Natural killer cell (primary cell): ENCODE measurements around the gene AUTS2. TPM values are rescaled to one million over a fixed set of nuclear protein-coding genes. Genes with fewer than 3 reads are reported as not detected.

Experiments
- ATAC-seq, 3 donors: fragments of 150-1000 bp in 2 of 3; fragments of 200-7000 bp in 1 of 3; cut with Tn5 transposase; 1 replicate in 1 of 3; 2 replicates in 2 of 3; pipeline ENCODE4 v1.10.0; 2021; ENCODE audit warnings: mild to moderate bottlenecking in 2 of 3, moderate library complexity in 2 of 3
- DNase-seq, 2 donors: peaks; one replicate each; pipeline versions ENCODE4 v3.0.0 to v3.0.0-alpha.2; 2013 to 2021; ENCODE audit warnings: mixed read lengths in 1 of 2
- H3K27ac ChIP-seq: one replicate; pipeline ENCODE4 v1.5.1; 2013; ENCODE audit warnings: mild to moderate bottlenecking, low read length
- H3K27me3 ChIP-seq: one replicate; pipeline ENCODE4 v1.6.1; 2013; ENCODE audit warnings: low read length; ENCODE audit not compliant: control insufficient read depth, insufficient read depth
- H3K36me3 ChIP-seq: one replicate; pipeline ENCODE4 v1.6.1; 2013; ENCODE audit warnings: low read length; ENCODE audit not compliant: control insufficient read depth, insufficient read depth
- H3K4me1 ChIP-seq: one replicate; pipeline ENCODE4 v1.6.1; 2013; ENCODE audit warnings: low read length; ENCODE audit not compliant: control insufficient read depth, insufficient read depth
- H3K4me3 ChIP-seq: one replicate; pipeline ENCODE4 v1.5.1; 2013; ENCODE audit warnings: low read length
- H3K9me3 ChIP-seq: one replicate; pipeline ENCODE4 v1.6.1; 2013; ENCODE audit warnings: low read length; ENCODE audit not compliant: control insufficient read depth, insufficient read depth
- H3K27ac Mint-ChIP-seq, 2 donors: one replicate each; pipeline ENCODE4 v1.8.0; 2022; ENCODE audit warnings: mild to moderate bottlenecking in 2 of 2, mixed read lengths in 2 of 2, moderate library complexity in 1 of 2
- H3K27me3 Mint-ChIP-seq, 2 donors: one replicate each; pipeline ENCODE4 v1.8.0; 2022; ENCODE audit warnings: low read depth in 2 of 2, mixed read lengths in 2 of 2
- H3K36me3 Mint-ChIP-seq: one replicate; pipeline ENCODE4 v1.8.0; 2022; ENCODE audit warnings: mixed read lengths
- H3K4me1 Mint-ChIP-seq, 2 donors: one replicate each; pipeline ENCODE4 v1.8.0; 2022; ENCODE audit warnings: mixed read lengths in 2 of 2
- H3K4me3 Mint-ChIP-seq: one replicate; pipeline ENCODE4 v1.8.0; 2022; ENCODE audit warnings: mild to moderate bottlenecking, moderate library complexity, mixed read lengths
- H3K9me3 Mint-ChIP-seq, 2 donors: one replicate each; pipeline ENCODE4 v1.8.0; 2022; ENCODE audit warnings: mixed read lengths in 2 of 2
- CTCF ChIP-seq: fragments of 200-600 bp; IDR thresholded peaks from one replicate; pipeline ENCODE4 v1.8.0; 2022; ENCODE audit warnings: antibody characterized with exemption
- WGBS: methylation state at CpG from one replicate; pipeline ENCODE4 v1.1.7; 2013; ENCODE audit warnings: missing lambda C conversion rate; ENCODE audit not compliant: insufficient coverage; 5-methylcytosine and 5-hydroxymethylcytosine counted together
- intact Hi-C: fragments of 100-400 bp; cut with micrococcal nuclease; formaldehyde crosslinking; loops from one replicate; pipeline ENCODE4 v1.14.2; 2022
- total RNA-seq, 4 donors: library from RNA; stranded (reverse); fragments of 120-200 nt in 1 of 4; gene quantifications; one replicate each; pipeline versions ENCODE4 v1.2.3 to v1.2.4, GENCODE V29; 2013 to 2022

Gene AUTS2
- total RNA-seq, 3 donors from 2014 or later (not counting 1 experiment from before 2014, with no cell fraction given) = 147 to 197 (median 155) TPM

- H3K4me3 ChIP-seq = no peak overlapping the region
- H3K27me3 ChIP-seq = no peaks in the 10 kb centered on the region
- H3K4me1 ChIP-seq = peaks cover 7% of the 10 kb centered on the region
- peaks cover 9% of the 10 kb centered on the region for H3K36me3 ChIP-seq
- H3K27ac Mint-ChIP-seq = peak overlapping the region; percentile 80 to 84
- H3K36me3 Mint-ChIP-seq = peaks cover 10% of the 10 kb centered on the region
- peak in 1 of 3 donors; percentile 44 for ATAC-seq
- intact Hi-C loops = no loop called here
- peaks cover 16 to 17% of the 10 kb centered on the region in 2 donors for H3K4me1 Mint-ChIP-seq
- peaks cover 18% of the 10 kb centered on the region for H3K9me3 ChIP-seq
- peak in 1 of 2 donors; percentile 24 for DNase-seq
- 13% methylated on average over 6 of the region's 6 CpGs for WGBS
- no peak for TF ChIP-seq CTCF
- H3K27ac ChIP-seq = no peak overlapping the region
- no peaks in the 10 kb centered on the region for H3K27me3 Mint-ChIP-seq
- peaks cover 0 to 12% of the 10 kb centered on the region in 2 donors for H3K9me3 Mint-ChIP-seq
- H3K4me3 Mint-ChIP-seq = no peak overlapping the region
These were observed 1198.8 kb downstream of the AUTS2 start for GRCh38 chr7:70797109-70797514.

- H3K9me3 Mint-ChIP-seq = peaks cover 0 to 15% of the 10 kb centered on the region in 2 donors
- no peaks in the 10 kb centered on the region for H3K36me3 Mint-ChIP-seq
- peaks cover 18% of the 10 kb centered on the region for H3K9me3 ChIP-seq
- peaks cover 16 to 17% of the 10 kb centered on the region in 2 donors for H3K4me1 Mint-ChIP-seq
- 73% methylated on average over 4 of the region's 4 CpGs for WGBS
- H3K4me3 Mint-ChIP-seq = no peak overlapping the region
- intact Hi-C loops = no loop called here
- H3K4me3 ChIP-seq = no peak overlapping the region
- no peak overlapping the region for H3K27ac ChIP-seq
- no peak overlapping the region for H3K27ac Mint-ChIP-seq
- H3K27me3 Mint-ChIP-seq = peaks cover 0 to 6% of the 10 kb centered on the region in 2 donors
- no peak for TF ChIP-seq CTCF
- DNase-seq (no peak), ATAC-seq (no peak)
- peaks cover 7% of the 10 kb centered on the region for H3K4me1 ChIP-seq
- no peaks in the 10 kb centered on the region for H3K27me3 ChIP-seq
- no peaks in the 10 kb centered on the region for H3K36me3 ChIP-seq
These were observed 1201.6 kb downstream of the AUTS2 start for GRCh38 chr7:70799841-70800405.

- intact Hi-C loops = no loop called here
- Histone ChIP-seq H3K9me3 (peaks cover 9% of the 10 kb centered on the region), H3K4me3 (no peak overlapping the region), H3K27ac (no peak overlapping the region), H3K27me3 (no peaks in the 10 kb centered on the region), H3K36me3 (no peaks in the 10 kb centered on the region), H3K4me1 (no peaks in the 10 kb centered on the region)
- Mint-ChIP-seq H3K4me1 (no peaks in the 10 kb centered on the region), H3K27me3 (peaks cover 9% of the 10 kb centered on the region in 2 donors), H3K4me3 (no peak overlapping the region), H3K36me3 (no peaks in the 10 kb centered on the region), H3K27ac (no peak overlapping the region), H3K9me3 (peaks cover 0 to 11% of the 10 kb centered on the region in 2 donors)
- ATAC-seq (no peak), DNase-seq (no peak)
- WGBS = 88% methylated on average over 6 of the region's 7 CpGs
- no peak for TF ChIP-seq CTCF
These were observed 1207.1 kb downstream of the AUTS2 start for GRCh38 chr7:70805360-70805759.

- Mint-ChIP-seq H3K4me3 (no peak overlapping the region), H3K27me3 (peaks cover 9 to 15% of the 10 kb centered on the region in 2 donors), H3K27ac (no peak overlapping the region), H3K4me1 (no peaks in the 10 kb centered on the region), H3K9me3 (peaks cover 0 to 3% of the 10 kb centered on the region in 2 donors), H3K36me3 (no peaks in the 10 kb centered on the region)
- ATAC-seq (no peak), DNase-seq (no peak)
- no peak for TF ChIP-seq CTCF
- Histone ChIP-seq H3K4me1 (no peaks in the 10 kb centered on the region), H3K27me3 (peaks cover 2% of the 10 kb centered on the region), H3K4me3 (no peak overlapping the region), H3K36me3 (no peaks in the 10 kb centered on the region), H3K27ac (no peak overlapping the region), H3K9me3 (no peaks in the 10 kb centered on the region)
- intact Hi-C loops = no loop called here
- 94% methylated on average over 10 of the region's 11 CpGs for WGBS
These were observed 1209.4 kb downstream of the AUTS2 start for GRCh38 chr7:70807650-70808049.
